Endothelial cell of umbilical vein (primary cell): ENCODE results near the gene NID2.

Experiments
- CTCF ChIP-seq, 2 donors: IDR thresholded peaks; 1 replicate in 1 of 2; 2 replicates in 1 of 2; pipeline ENCODE4 v1.5.1; 2011; ENCODE audit warnings: low read length in 2 of 2, mild to moderate bottlenecking in 2 of 2, moderate library complexity in 2 of 2, control low read depth in 1 of 2, inconsistent platforms in 1 of 2, low read depth in 1 of 2; ENCODE audit not compliant: insufficient read depth in 1 of 2; ENCODE audit errors: extremely low read depth in 1 of 2
- EZH2 ChIP-seq: IDR thresholded peaks from 2 replicates; pipeline ENCODE4 v1.6.1; 2012; ENCODE audit warnings: borderline replicate concordance, low read depth, mild to moderate bottlenecking, moderate library complexity, low read length, inconsistent platforms; ENCODE audit not compliant: severe bottlenecking
- GATA2 ChIP-seq: IDR thresholded peaks from 2 replicates; pipeline ENCODE4 v1.7.0; 2011; ENCODE audit warnings: low read depth, mild to moderate bottlenecking, moderate library complexity, mixed read lengths, low read length; ENCODE audit not compliant: insufficient read length, insufficient read depth
- JUN ChIP-seq: IDR thresholded peaks from 2 replicates; pipeline ENCODE4 v1.6.1; 2011; ENCODE audit warnings: borderline replicate concordance, low read depth; ENCODE audit not compliant: insufficient read length, insufficient read depth
- MAX ChIP-seq: IDR thresholded peaks from 2 replicates; pipeline ENCODE4 v1.6.1; 2011; ENCODE audit not compliant: insufficient read depth, insufficient read length
- MYC ChIP-seq: IDR thresholded peaks from one replicate; pipeline ENCODE4 v1.6.1; 2011; ENCODE audit warnings: mild to moderate bottlenecking, low read depth, low read length
- POLR2A ChIP-seq: IDR thresholded peaks from 2 replicates; pipeline ENCODE4 v1.6.1; 2012; ENCODE audit warnings: low read depth, mild to moderate bottlenecking, control low read depth, low read length
- POLR2AphosphoS5 ChIP-seq: IDR thresholded peaks from 2 replicates; pipeline ENCODE4 v1.6.1; 2012; ENCODE audit warnings: low read depth, mild to moderate bottlenecking, control low read depth, low read length, moderate library complexity; ENCODE audit not compliant: insufficient read depth

GRCh38 chr14:52003324-52003723, 65.5 kb downstream of the NID2 start:
- TF ChIP-seq POLR2A (no peak), CTCF (IDR thresholded peaks at IDR 0.05; ENCODE audit: extremely low read depth in 1 of 2, insufficient read depth in 1 of 2, low read depth in 1 of 2, low read length in 2 of 2) (no peak), POLR2AphosphoS5 (no peak), JUN (no peak), MAX (no peak), EZH2 (no peak), MYC (no peak), GATA2 (peak; percentile 18)
